Psoas muscle (tissue), 8 donors: ENCODE data around the gene CSRNP2. TPM values are rescaled to one million over a fixed set of nuclear protein-coding genes. Genes with fewer than 3 reads are reported as not detected.
A peak's percentile ranks its signal among the peaks of the same experiment; 100 is the strongest.
"Not testable (repeated sequence)": the region's sequence is repeated elsewhere in the genome, so short reads cannot be mapped to it uniquely, and the experiment has no call there.

Source experiments
- ATAC-seq, 4 donors: fragments of 200-7000 bp; cut with Tn5 transposase; one replicate each; pipeline ENCODE4 v1.9.1; 2020; ENCODE audit warnings: moderate library complexity in 3 of 4, mild to moderate bottlenecking in 2 of 4
- DNase-seq, 2 donors: peaks; one replicate each; pipeline ENCODE4 v3.0.0-alpha.2; 2020
- H3K27ac ChIP-seq: fragments of 200-600 bp; one replicate; pipeline ENCODE4 v1.8.0; 2022
- H3K27me3 ChIP-seq, 3 donors: fragments of 200-600 bp in 1 of 3; one replicate each; pipeline versions ENCODE4 v1.6.1 to v1.8.0; 2013 to 2022; ENCODE audit warnings: low read length in 2 of 3, mild to moderate bottlenecking in 2 of 3, moderate library complexity in 1 of 3; ENCODE audit not compliant: insufficient read depth in 3 of 3
- H3K36me3 ChIP-seq, 2 donors: fragments of 200-600 bp in 1 of 2; one replicate each; pipeline versions ENCODE4 v1.6.1 to v1.8.0; 2013 to 2022; ENCODE audit warnings: low read depth in 1 of 2, mild to moderate bottlenecking in 1 of 2, moderate library complexity in 1 of 2; ENCODE audit not compliant: insufficient read depth in 1 of 2
- H3K4me1 ChIP-seq: fragments of 200-600 bp; one replicate; pipeline ENCODE4 v1.8.0; 2022
- H3K4me3 ChIP-seq: fragments of 200-600 bp; one replicate; pipeline ENCODE4 v1.8.0; 2022; ENCODE audit warnings: mild to moderate bottlenecking
- H3K9me3 ChIP-seq: fragments of 200-600 bp; one replicate; pipeline ENCODE4 v1.8.0; 2022
- WGBS, 3 donors: extraction: QIAGEN DNeasy Blood & Tissue Kit; methylation state at CpG; one replicate each; pipeline versions ENCODE4 v1.1.6 to v1.1.7; 2013; 5-methylcytosine and 5-hydroxymethylcytosine counted together
- intact Hi-C, 2 donors: fragments of 100-400 bp; cut with DNase I; formaldehyde crosslinking; loops; one replicate each; pipeline versions ENCODE4 v1.11.0 to v1.14.2; 2022
- polyA plus RNA-seq, 3 donors: library from polyadenylated mRNA; stranded (reverse); fragments of 200-250 nt; gene quantifications; one replicate each; pipeline ENCODE4 v1.2.3, GENCODE V29; 2013
- total RNA-seq, 4 donors: library from RNA; stranded (reverse); fragmentation: NEBNext Ultra II Directional in 2 of 4; extraction: Animal tissue kit (Norgen Biotek cat#: 25700) in 2 of 4; gene quantifications; one replicate each; pipeline versions ENCODE4 v1.2.1 to v1.2.4, GENCODE V29; 2021 to 2023
- TF ChIP-seq, protein P1 (sequence below): fragments of 200-600 bp; IDR thresholded peaks from one replicate; pipeline ENCODE4 v1.8.0; 2022; ENCODE audit warnings: antibody characterized with exemption
- donor health status: healthy with polysubstance abuse.
- donor health status: DM: no; HTN: no; CAD: no; lungs with moderate emphysema.
- donor health status: Bipolar disorder and iron deficiency.
- donor health status: healthy.
- donor health status: DM: yes; HTN: yes; CAD: no.
- donor health status: DM: no; HTN: no; CAD: no.
- donor health status: DM: no; HTN: no; CAD: no.
- donor health status: DM: yes; HTN: yes; CAD: no.

CSRNP2 gene
- total and polyA plus RNA-seq, 7 donors: 9.2 to 50.5 (median 17.9) TPM

DNA sequence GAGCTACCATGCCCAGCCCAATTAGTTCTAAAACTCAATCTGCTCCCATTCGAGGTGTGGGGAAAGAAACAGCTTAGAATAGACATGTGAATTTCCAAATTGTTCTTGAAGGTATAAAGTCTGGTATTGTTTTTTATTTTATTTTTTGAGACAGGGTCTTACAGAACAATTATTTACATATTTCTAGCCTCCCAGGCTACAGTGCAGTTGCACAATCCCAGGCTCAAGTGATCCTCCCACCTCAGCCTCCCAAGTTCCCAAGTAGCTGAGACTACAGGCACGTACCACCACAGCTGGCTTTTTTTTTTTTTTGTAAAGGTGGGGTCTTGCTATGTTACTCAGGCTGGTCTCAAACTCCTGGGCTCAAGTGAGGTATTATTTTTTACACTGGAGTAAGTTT lies 63.5 kb downstream of the CSRNP2 start:
- H3K4me1 ChIP-seq: peaks cover 30% of the 10 kb centered on the region
- no peaks in the 10 kb centered on the region for H3K36me3 ChIP-seq
- H3K4me3 ChIP-seq: no peak overlapping the region
- no peak overlapping the region for H3K27ac ChIP-seq
- 83 to 94% (median 86%) methylated on average over 2 of the region's 2 CpGs for WGBS, 3 donors
- ATAC-seq (no peak), DNase-seq (no peak)
- TF ChIP-seq, protein P1, sequence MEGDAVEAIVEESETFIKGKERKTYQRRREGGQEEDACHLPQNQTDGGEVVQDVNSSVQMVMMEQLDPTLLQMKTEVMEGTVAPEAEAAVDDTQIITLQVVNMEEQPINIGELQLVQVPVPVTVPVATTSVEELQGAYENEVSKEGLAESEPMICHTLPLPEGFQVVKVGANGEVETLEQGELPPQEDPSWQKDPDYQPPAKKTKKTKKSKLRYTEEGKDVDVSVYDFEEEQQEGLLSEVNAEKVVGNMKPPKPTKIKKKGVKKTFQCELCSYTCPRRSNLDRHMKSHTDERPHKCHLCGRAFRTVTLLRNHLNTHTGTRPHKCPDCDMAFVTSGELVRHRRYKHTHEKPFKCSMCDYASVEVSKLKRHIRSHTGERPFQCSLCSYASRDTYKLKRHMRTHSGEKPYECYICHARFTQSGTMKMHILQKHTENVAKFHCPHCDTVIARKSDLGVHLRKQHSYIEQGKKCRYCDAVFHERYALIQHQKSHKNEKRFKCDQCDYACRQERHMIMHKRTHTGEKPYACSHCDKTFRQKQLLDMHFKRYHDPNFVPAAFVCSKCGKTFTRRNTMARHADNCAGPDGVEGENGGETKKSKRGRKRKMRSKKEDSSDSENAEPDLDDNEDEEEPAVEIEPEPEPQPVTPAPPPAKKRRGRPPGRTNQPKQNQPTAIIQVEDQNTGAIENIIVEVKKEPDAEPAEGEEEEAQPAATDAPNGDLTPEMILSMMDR: no peak
- H3K9me3 ChIP-seq: no peaks in the 10 kb centered on the region
- no peaks in the 10 kb centered on the region for H3K27me3 ChIP-seq
- intact Hi-C loops: no loop called here

DNA sequence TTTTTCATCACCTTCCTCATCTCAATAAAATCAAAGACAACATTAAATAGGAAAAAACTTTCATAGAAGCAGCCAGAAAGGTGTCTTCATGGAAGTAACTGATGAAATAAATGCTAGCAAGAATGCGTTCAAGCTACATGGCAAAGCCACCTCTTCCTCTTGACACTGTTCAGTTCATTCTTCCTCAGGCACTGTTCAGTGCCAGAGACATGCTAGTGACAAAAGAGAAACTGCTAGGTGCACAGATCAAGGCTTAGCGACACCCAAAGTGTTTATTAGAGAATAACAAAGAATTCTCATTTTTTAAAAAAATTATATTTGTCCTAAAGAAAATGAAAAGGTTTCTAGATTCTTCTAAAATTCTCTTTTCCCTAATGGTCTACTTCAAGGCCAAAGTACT lies 64.4 kb downstream of the CSRNP2 start:
- no peak overlapping the region for H3K4me3 ChIP-seq
- H3K36me3 ChIP-seq: no peaks in the 10 kb centered on the region
- H3K27me3 ChIP-seq: no peaks in the 10 kb centered on the region
- H3K9me3 ChIP-seq: no peaks in the 10 kb centered on the region
- H3K27ac ChIP-seq: no peak overlapping the region
- intact Hi-C loops: no loop called here
- ATAC-seq (no peak), DNase-seq (no peak)
- WGBS, 3 donors: 90 to 97% (median 94%) methylated on average over 2 of the region's 2 CpGs
- H3K4me1 ChIP-seq: peaks cover 37% of the 10 kb centered on the region
- TF ChIP-seq, protein P1: no peak

DNA sequence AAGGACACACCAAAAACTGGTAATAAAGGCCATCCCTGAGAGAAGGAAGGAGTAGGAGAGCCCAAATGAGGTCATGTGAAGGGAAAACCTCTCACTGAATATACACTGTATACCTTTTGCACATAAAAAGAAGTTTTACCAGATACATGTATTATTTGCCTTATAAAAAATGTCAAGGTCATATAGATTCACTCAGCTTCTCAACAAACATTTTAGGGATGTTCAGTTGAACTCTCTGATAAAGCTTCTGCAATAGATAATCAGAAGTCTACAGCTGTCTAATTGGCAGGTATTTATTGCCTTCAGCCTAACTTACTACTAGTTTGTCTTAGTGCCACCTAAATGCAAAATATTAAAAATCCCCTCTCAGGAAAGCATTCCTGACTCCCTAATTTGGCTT lies 65.9 kb downstream of the CSRNP2 start:
- Histone ChIP-seq H3K4me1 (peaks cover 47% of the 10 kb centered on the region), H3K4me3 (no peak overlapping the region), H3K9me3 (no peaks in the 10 kb centered on the region), H3K27me3 (no peaks in the 10 kb centered on the region), H3K27ac (no peak overlapping the region), H3K36me3 (no peaks in the 10 kb centered on the region)
- intact Hi-C loops: no loop called here
- ATAC-seq: no peak
- no peak for DNase-seq
- TF ChIP-seq, protein P1: no peak

DNA sequence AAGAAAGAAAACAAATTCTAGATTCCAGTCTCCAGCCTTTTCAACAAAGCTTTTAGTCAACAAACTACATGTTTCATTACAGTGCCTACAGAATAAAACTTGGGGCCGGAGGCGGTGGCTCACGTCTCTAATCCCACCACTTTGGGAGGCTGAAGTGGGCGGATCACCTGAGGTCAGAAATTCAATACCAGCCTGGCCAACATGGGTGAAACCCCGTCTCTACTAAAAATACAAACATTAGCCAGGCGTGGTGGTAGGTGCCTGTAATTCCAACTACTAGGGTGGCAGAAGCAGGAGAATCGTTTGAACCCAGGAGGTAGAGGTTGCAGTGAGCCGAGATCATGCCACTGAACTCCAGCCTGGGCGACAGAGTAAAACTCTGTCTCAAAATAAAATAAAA lies 68.9 kb downstream of the CSRNP2 start:
- DNase-seq: not testable (repeated sequence)
- H3K4me1 ChIP-seq: peaks cover 38% of the 10 kb centered on the region

DNA sequence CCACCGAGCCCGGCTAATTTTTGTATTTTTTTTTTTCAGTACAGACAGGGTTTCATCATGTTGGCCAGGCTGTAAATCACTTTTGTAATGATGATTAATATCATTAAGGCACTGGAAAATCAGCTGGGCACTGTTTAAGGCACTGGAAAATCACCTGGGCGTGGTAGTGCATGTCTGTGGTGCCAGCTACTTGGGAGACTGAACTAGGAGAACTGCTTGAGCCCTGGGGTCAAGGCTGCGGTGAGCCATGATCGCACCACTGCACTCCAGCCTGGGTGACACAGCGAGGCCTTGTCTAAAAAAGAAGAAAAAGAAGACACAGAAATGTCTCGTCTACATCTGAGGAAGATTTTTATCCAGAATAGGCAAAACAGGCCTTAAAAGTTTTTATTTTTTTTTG lies 70.0 kb downstream of the CSRNP2 start:
- WGBS, 3 donors: 55 to 78% (median 61%) methylated on average over 7 of the region's 7 CpGs
- Histone ChIP-seq H3K4me1 (peaks cover 38% of the 10 kb centered on the region), H3K27ac (peak overlapping the region; percentile 81), H3K9me3 (no peaks in the 10 kb centered on the region), H3K36me3 (peaks cover 0 to under 1% of the 10 kb centered on the region in 2 donors), H3K4me3 (no peak overlapping the region), H3K27me3 (no peaks in the 10 kb centered on the region)
- no peak for DNase-seq
- peak; percentile 14 to 68 (median 40) for ATAC-seq
- TF ChIP-seq, protein P1: no peak
- intact Hi-C loops: no loop called here

More for the DNA sequence above, 68.9 kb downstream of the CSRNP2 start:
- H3K27me3 ChIP-seq, H3K9me3 ChIP-seq, intact Hi-C loops, H3K36me3 ChIP-seq, H3K4me3 ChIP-seq: not testable (repeated sequence)
- WGBS, 3 donors: 35 to 64% (median 43%) methylated on average over 9 of the region's 9 CpGs
- peak overlapping the region; percentile 81 for H3K27ac ChIP-seq
- ATAC-seq: peak in 2 of 4 donors; percentile 18 to 21
